Mucosa of rectum (tissue), 2 donors: ENCODE results near the gene LRMDA.

Experiments
- H3K27ac ChIP-seq, 2 donors: one replicate each; pipeline ENCODE4 v1.7.0; 2013; ENCODE audit warnings: inconsistent platforms in 2 of 2, low read depth in 2 of 2, low read length in 2 of 2
- H3K27me3 ChIP-seq, 2 donors: one replicate each; pipeline ENCODE4 v1.7.0; 2013; ENCODE audit warnings: low read length in 2 of 2; ENCODE audit not compliant: control insufficient read depth in 2 of 2, insufficient read depth in 2 of 2
- H3K36me3 ChIP-seq, 2 donors: one replicate each; pipeline ENCODE4 v1.7.0; 2013; ENCODE audit warnings: low read length in 2 of 2; ENCODE audit not compliant: control insufficient read depth in 2 of 2, insufficient read depth in 2 of 2
- H3K4me1 ChIP-seq, 2 donors: one replicate each; pipeline ENCODE4 v1.7.0; 2013; ENCODE audit warnings: low read length in 2 of 2, mild to moderate bottlenecking in 1 of 2; ENCODE audit not compliant: control insufficient read depth in 2 of 2, insufficient read depth in 2 of 2
- H3K4me3 ChIP-seq, 2 donors: one replicate each; pipeline ENCODE4 v1.7.0; 2013; ENCODE audit warnings: low read length in 2 of 2
- H3K9ac ChIP-seq, 2 donors: one replicate each; pipeline ENCODE4 v1.7.0; 2013; ENCODE audit warnings: low read length in 2 of 2, low read depth in 1 of 2, mild to moderate bottlenecking in 1 of 2
- H3K9me3 ChIP-seq, 2 donors: one replicate each; pipeline ENCODE4 v1.7.0; 2013; ENCODE audit warnings: low read length in 2 of 2; ENCODE audit not compliant: control insufficient read depth in 2 of 2
- donor health status: healthy.
- donor health status: Normal muscosa, but diverticular disease.

The LRMDA gene

DNA sequence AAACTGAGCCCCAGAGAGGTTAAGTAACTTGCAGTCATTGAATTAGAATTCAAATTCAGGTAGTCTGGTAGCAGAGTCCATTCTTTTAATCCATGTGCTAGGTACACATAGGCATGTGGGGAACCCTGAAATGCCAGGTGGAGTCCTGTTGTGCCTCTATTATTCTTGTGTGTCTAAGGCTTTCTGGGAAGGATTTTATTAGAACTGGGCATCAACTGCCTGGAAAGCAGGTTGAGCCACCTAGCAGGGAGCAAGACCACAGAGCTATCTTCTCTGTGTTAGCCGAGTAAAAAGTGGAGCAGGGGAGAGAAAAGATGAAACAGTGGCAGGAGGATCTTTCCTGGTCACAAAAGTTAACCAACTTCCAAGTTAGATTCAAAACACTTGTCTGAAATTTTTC lies 494.6 kb downstream of the LRMDA start:
- no peaks in the 10 kb centered on the region for H3K9me3 ChIP-seq

DNA sequence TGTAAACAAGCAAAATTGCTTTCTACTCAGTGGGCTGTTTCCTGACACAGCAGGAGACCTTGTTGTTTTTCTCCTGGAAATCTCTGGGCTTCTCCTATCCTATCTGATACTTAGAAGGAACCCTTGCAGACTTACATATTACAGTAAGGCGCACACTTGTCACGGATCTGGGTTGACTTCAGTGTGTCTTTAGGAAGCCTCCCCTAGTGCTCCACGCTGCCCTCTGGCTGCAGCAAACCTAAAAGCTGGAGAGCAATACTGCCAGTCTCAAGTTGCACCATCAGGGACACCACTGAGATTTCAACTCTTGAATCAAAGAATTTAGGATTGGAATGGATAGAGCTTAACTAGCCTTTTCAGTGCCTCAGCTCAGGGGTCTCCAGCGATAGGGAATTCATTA lies 495.3 kb downstream of the LRMDA start:
- Histone ChIP-seq H3K36me3 (no peaks in the 10 kb centered on the region), H3K9me3 (no peaks in the 10 kb centered on the region), H3K4me3 (no peak overlapping the region), H3K4me1 (no peaks in the 10 kb centered on the region), H3K27me3 (no peaks in the 10 kb centered on the region), H3K9ac (no peak overlapping the region), H3K27ac (no peak overlapping the region)

More for the DNA sequence above, 494.6 kb downstream of the LRMDA start:
- no peaks in the 10 kb centered on the region for H3K36me3 ChIP-seq
- no peak overlapping the region for H3K4me3 ChIP-seq
- H3K4me1 ChIP-seq = no peaks in the 10 kb centered on the region
- no peak overlapping the region for H3K9ac ChIP-seq
- no peak overlapping the region for H3K27ac ChIP-seq
- no peaks in the 10 kb centered on the region for H3K27me3 ChIP-seq

DNA sequence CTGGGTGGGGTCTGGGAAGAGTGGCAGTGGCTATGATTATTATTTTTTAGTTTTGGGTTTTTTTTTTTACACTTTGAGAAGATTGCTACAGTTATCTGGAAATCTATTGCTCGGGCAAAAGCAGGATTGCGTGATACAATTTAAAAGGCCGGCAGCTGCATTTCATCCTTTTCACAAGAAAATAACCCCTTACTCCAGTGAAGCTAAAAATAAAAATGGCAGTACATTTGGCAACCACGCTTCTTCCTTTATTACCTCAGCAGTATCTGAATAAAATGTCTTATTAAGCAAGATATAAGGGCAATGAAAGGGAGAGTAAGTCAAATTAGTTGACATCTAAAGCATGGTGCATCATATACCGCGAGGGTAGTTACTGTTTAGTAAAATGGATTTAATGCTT lies 496.8 kb downstream of the LRMDA start:
- Histone ChIP-seq H3K9ac (no peak overlapping the region), H3K27me3 (no peaks in the 10 kb centered on the region), H3K27ac (no peak overlapping the region), H3K36me3 (no peaks in the 10 kb centered on the region), H3K4me3 (no peak overlapping the region), H3K9me3 (no peaks in the 10 kb centered on the region), H3K4me1 (no peaks in the 10 kb centered on the region)

DNA sequence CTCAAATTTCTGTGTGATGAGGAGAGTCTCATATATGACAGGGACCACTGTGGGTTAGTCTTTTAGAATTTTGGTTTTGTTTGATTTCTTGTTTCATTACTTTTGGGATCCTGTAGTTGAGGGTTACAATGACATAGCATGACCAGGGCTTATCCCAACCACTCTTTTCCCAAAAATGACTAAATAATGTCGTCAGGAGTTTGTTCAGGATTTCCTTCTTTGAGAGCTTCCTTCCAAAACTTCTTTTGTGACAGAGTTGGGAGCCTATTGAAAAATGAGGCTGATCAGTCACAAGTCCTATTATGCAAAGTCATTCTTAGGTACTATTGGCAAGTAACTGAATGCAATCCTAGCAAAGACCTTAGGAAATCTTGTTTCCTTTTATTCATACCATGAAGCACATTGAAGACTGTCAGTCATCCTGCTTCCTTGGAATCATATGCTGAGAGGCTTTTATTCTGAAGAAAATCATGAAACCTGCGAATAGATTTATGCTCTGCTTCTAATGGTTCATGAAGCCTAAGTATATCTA lies 498.3 kb downstream of the LRMDA start:
- H3K9me3 ChIP-seq = no peaks in the 10 kb centered on the region
- no peak overlapping the region for H3K4me3 ChIP-seq
- H3K27me3 ChIP-seq = no peaks in the 10 kb centered on the region
- no peak overlapping the region for H3K27ac ChIP-seq
- H3K9ac ChIP-seq = no peak overlapping the region
- H3K4me1 ChIP-seq = no peaks in the 10 kb centered on the region
- no peaks in the 10 kb centered on the region for H3K36me3 ChIP-seq

DNA sequence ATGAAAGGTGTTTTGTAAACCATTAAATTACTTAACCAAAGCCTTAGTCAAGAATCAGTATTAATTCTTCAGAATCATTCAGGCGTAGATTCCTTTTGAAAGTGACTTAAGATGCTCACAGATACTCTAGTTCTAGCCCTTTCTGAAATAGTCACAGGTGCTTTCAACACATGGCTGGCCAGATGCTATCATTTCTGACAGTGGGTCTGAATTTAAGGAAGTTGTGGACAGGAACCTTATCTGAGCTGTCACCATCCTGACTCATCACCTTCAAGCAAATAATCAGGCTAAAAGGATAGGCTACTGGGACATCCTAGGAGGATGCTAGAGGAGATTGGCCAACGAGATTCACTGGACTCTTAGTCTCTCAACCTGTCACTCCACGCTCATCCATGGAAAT lies 501.5 kb downstream of the LRMDA start:
- Histone ChIP-seq H3K9ac (no peak overlapping the region), H3K4me3 (no peak overlapping the region), H3K27ac (no peak overlapping the region), H3K27me3 (no peaks in the 10 kb centered on the region), H3K36me3 (no peaks in the 10 kb centered on the region), H3K4me1 (no peaks in the 10 kb centered on the region), H3K9me3 (no peaks in the 10 kb centered on the region)

DNA sequence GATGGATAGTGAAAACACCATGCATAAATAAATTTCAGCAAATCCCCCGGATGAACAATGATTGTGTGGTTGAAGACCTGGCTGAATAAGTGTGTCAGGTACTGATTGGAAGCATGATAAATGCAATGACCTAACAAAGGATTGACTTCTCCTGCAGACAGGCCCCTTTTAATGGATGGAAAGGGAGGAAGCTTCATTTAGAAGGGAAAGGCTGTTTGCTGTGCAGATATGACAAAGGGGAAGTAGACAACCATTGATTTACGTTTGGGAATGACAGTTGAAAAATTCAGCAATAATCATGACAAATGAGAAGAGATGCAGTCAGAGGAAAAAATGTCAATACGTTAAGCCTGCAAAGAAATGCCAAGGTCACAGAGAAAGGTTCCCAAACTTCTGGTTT lies 503.8 kb downstream of the LRMDA start:
- no peaks in the 10 kb centered on the region for H3K36me3 ChIP-seq
- no peak overlapping the region for H3K9ac ChIP-seq
- H3K27me3 ChIP-seq = no peaks in the 10 kb centered on the region
- no peaks in the 10 kb centered on the region for H3K9me3 ChIP-seq
- no peak overlapping the region for H3K27ac ChIP-seq
- H3K4me1 ChIP-seq = no peaks in the 10 kb centered on the region
- no peak overlapping the region for H3K4me3 ChIP-seq

DNA sequence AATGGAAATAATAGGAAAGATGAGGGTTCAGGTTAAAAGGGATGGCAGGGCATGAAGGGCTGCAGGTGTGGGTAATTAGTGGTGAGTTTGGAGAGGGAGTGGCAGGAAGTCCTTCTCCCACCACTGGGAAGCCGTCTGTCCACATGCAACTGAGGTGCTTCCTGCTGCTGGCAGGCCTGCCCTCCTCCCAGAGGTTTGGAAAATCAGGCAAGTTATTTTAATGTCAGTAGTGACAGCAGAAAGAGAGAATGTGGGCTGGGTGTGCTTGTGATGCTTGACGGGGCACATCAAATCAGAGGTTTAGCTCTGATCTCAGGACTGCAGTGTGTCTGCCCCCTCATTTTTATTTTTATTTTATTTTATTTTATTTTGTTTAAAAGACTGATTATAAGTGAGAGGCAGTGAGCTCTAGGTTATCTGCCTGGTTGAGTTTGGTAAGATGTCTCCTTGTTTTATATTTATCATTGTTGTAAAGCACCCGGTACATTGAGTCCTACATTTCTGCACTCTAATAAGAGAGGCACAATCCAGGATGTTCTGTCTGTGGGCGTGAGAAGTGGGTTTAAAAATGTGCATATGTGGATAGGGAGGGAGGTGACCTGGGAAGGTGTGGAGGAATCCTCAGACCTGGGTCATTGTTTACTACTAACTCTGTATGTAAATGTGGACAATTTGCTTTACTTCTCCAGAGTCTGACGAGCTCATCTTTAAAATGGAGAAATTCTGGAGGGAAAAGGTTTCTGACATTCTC lies 504.4 kb downstream of the LRMDA start:
- Histone ChIP-seq H3K9me3 (no peaks in the 10 kb centered on the region), H3K9ac (no peak overlapping the region), H3K27me3 (no peaks in the 10 kb centered on the region), H3K27ac (no peak overlapping the region), H3K4me3 (no peak overlapping the region), H3K4me1 (no peaks in the 10 kb centered on the region), H3K36me3 (no peaks in the 10 kb centered on the region)

DNA sequence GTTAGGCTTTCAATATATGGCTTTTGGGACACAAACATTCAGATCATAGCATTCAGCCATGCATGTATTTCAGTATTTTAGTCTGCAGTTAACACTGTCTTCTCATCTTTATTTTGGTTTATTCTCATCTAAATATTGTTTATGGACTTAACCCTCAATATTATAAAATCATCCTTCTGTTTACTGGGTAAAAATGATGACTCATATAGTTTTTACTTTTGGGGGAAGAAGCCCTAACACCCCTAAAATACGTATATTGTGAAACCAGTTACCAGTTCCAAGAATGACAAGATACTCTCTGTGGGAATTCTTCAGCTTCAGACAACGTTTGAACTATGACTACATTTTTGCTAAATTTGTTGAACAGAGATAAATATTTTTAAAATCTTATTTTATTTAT lies 505.4 kb downstream of the LRMDA start:
- Histone ChIP-seq H3K36me3 (no peaks in the 10 kb centered on the region), H3K27me3 (no peaks in the 10 kb centered on the region), H3K4me1 (no peaks in the 10 kb centered on the region), H3K27ac (no peak overlapping the region), H3K4me3 (no peak overlapping the region), H3K9me3 (no peaks in the 10 kb centered on the region), H3K9ac (no peak overlapping the region)

DNA sequence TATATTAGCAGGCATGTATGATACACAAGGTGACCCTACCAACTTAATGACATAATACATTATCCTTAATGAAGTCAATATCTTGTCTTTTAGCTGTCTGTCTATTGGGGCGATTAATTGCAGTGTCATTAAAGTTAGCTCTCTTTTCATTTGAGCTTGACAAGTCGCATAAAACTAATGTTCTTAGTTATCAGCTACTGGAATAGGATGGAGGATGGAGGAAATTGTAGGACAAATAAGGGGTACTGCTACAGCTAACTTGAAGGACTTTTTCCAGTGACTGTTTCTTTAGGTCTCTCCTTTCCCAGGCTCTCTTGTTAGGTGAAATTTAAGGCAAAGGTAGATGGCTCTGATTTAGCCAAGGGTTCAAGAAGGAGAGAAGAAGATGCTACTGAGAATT lies 506.4 kb downstream of the LRMDA start:
- no peaks in the 10 kb centered on the region for H3K9me3 ChIP-seq
- no peak overlapping the region for H3K9ac ChIP-seq
- no peak overlapping the region for H3K4me3 ChIP-seq
- no peaks in the 10 kb centered on the region for H3K36me3 ChIP-seq
- no peaks in the 10 kb centered on the region for H3K27me3 ChIP-seq
- no peak overlapping the region for H3K27ac ChIP-seq
- no peaks in the 10 kb centered on the region for H3K4me1 ChIP-seq

DNA sequence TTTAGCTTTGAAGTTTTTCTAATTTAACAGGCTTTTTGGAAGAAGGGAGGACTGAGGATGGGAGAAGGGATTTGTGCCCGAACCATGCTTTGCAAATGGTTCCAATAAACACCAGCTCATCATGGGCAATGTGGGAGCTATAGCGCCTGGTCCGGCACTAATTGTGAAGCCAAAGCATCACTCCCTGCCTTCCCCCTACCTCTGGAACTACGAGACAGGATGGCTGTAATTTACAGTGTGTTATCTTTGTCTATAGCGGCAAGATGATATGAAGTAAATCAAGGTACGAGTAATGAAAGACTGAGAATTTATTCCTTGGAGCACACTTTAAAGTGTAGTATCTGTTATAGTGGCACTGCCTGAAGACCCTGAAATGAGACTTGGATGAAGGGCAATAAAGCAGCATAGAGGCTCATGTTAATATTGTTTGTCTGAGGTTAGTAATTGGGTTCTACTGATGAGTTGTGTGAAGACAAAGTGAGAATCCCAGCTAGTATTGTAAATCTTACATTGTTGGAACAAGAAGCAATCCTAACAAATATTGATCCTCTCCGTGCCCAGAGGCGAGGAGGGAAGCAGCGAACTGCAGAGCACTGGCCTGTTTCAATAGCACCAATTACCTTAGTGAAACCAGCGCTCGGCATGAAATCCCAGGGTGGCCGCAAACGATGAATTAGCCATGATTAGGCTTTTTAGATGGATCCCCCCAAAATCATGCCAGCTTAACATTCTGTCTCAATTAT lies 507.1 kb downstream of the LRMDA start:
- H3K4me1 ChIP-seq = no peaks in the 10 kb centered on the region
- H3K27me3 ChIP-seq = no peaks in the 10 kb centered on the region
- H3K4me3 ChIP-seq = no peak overlapping the region
- no peak overlapping the region for H3K9ac ChIP-seq
- no peak overlapping the region for H3K27ac ChIP-seq
- no peaks in the 10 kb centered on the region for H3K36me3 ChIP-seq
- no peaks in the 10 kb centered on the region for H3K9me3 ChIP-seq
